HG03039 (cell line): ENCODE measurements around the gene FRMD5.

Experiments
- ATAC-seq: cut with Tn5 transposase; IDR thresholded peaks from one replicate; pipeline ENCODE4 v1.9.1; 2021; ENCODE audit warnings: mild to moderate bottlenecking, moderate library complexity; ENCODE audit not compliant: unreplicated experiment

FRMD5 gene

DNA sequence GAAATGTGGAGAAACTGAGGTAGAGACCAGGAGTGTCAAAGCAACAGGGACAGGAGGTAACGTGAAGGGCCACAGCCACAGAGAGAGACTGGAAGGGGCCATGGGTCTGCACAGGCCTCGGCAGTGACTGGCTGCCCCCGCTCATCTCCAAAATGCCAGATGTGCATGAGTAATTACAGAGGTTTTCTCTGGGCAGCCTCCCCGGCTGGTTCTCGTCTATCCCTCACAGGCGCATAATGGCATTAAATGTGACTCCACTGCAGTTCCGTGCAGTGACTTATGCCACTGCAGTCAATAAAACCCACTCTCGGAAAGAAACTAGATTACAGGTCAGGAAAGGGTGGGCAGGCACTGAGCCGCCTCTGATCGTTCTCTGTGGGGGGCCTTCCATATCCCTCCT is 293.6 kb downstream of the FRMD5 start:
- ATAC-seq, result no peak

DNA sequence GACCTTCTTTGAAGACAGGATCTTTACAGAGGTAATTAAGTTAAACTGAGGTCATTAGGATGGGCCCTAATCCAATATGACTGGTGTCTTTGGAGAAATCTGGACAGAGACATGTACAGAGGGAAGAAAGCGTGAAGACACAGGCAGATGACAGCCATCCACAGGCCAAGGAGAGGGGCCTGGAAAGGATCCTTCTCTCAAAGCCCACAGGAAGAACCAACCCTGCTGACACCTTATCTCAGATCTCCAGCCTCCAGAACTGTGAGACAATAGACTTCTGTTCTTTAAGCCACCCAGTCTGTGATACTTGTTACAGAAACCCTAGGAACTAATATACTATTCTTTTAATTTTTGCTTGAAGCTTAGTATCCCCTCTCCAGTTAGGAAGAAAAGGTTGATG is 294.1 kb downstream of the FRMD5 start:
- no peak for ATAC-seq

DNA sequence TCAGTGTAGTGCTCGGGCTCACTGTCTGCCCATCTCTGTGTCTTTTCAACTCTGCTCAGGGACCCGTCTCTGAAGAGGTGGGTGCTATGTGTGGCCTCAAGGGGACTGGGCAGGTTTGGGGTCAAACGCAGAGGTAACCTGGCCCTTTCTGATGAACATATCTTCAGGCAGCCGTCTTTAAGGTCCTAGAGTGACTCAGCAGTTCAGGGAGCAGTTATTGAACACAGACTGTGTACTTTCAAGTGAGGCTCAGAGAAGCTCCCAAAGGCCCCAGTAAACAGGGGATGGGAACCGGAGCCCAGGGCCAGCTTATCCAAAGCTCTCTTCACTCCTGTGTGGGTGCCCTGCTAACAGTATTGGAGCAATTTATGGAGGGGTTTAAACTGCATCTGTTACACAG is 295.1 kb downstream of the FRMD5 start:
- ATAC-seq, result no peak

DNA sequence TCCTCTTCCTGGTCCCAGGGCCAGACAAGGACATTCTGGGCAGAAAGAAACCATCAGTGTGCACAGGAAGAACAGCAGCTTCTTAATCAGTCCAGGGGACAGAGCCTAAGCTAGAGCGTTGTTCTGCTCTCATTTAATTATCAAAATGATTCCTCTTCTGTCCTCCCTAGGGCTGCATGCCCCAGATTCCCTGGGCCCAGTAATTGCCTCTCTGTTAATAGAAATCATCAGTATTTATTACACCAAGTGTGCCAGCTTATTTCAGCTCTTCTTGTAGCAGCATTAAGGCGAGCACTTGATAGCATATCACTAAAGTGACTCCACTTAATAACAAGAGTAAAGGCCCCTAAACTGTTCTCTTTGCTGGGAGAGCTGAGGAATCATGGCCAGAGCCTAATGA is 296.2 kb downstream of the FRMD5 start:
- ATAC-seq, result no peak

DNA sequence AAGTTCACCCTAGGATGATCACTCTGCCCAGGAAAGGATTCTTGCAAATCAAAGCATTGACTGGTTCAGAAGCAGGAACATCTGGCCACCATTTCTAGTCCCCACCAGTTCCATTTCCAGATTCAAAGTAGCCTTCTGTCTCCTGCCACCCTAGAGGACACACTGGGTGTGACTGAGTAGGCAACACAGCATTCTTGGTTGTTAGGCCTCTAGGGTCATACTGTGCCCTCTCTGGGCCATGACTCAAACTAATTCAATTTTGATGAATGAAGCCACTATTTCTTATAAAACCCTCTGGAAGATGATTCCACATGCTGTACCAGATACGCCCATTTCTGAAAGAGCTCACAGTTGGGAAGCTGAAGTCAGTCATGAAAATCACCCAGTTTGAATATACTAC is 298.5 kb downstream of the FRMD5 start:
- no peak for ATAC-seq

DNA sequence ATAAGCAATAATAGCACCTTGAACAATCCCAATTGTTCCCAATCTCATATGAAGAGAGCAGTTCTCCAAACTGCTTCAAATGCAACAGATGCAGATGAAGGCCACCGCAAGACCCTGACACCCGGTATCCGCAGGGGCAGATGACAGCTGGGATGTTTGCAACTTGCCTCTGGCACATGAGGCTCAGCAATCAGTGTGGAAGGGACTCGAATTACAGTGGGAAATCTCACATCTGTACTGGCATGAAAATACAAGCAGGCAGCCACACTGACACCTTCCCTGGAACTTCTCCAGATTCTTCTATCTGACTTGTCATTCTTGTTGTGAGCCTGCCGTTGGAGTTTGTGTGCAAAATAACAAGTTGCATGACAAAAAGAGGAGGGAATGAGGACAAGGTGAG is 299.5 kb downstream of the FRMD5 start:
- no peak for ATAC-seq

DNA sequence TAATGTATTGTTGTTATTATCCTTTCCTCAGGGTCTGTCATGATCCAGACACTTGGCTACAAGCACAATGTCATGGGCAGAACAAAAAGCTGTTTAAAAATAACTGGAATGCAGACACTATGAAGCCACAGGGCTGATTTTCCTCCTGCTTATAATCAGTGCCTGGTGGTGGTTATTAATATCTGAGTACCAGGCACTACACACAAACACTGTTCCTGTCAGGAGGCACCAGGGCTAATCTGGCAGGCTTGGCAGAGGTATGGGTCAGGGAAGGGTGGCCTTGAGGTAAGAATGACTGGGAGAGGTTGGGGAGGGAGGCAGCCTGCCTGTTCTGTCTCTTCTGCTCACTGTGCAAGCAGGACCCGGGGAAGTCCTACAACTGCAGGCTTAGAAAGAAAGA is 301.1 kb downstream of the FRMD5 start:
- ATAC-seq, result no peak

DNA sequence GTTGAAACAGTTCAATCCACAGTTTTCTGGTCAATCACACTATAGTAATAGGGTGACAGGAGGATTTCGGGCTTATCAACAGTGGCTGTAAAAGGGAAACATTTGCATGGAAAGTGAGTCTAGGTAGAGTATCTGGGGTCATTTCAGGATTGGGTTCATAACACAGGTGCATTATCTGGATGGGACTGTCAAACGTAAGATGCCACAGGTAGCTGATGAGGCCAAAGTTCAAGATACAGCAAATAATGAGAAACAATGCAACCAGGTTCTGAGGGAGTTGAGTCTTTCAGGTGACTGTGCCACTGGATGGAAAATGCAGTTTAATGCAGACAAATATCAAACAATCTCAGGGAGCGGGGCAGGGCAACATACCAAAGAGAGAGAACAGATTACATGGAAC is 306.0 kb downstream of the FRMD5 start:
- no peak for ATAC-seq

DNA sequence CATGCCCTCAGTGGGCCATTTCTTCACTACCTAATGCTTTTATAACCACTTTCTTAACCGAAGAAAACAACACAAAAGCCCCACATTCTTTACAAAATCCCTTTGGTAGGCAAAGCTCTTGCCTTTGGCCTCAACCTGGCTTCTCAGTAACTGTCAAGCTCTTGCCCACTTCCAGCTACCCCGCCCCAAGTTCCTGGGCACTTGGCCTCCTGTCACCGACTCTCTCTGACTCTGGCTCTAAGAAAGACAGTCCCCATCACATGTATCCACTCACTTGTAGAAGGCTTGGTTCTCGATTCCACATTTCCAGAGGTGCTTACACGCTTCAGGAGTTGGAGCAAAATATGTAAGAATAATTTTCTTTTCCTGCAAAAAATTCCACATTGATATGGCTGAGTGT is 307.2 kb downstream of the FRMD5 start:
- no peak for ATAC-seq

DNA sequence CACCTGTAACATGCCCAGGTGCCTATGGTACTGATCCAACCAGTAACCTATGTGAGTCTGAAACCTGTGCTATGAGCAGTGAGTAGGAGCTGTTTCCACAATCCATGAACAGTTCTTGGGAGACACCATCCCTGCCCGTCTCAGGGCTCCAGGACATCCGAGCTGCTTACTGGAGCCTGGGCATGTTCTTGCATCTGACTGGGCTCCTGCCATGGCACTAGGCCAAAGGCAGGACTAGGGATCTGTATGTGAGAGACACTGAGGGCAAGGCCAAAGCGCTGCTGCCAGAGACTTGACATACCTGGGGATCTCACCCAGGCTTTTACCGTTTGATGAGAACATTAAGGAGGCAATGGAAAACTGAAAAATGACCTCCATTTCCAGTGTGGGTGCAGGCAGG is 308.5 kb downstream of the FRMD5 start:
- ATAC-seq, result no peak

DNA sequence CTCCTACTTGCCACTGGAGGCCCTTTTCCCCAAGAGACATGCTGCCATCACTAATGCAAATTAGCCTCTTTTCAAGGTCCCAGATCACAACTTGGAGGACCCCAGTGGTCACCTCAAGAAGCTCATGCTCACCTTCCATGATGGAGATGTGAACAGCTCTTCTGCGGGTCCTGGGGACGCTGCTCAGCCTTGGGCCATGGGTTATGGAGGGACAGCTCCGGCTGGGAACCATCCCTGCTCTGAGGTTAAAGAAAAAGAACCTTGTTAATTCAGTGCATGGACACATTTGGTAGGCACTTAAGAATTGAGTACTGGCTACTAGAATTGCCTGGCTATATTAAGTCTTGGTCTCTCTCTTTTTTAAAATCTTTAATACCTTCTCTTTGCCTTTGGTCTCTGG is 311.5 kb downstream of the FRMD5 start:
- no peak for ATAC-seq

DNA sequence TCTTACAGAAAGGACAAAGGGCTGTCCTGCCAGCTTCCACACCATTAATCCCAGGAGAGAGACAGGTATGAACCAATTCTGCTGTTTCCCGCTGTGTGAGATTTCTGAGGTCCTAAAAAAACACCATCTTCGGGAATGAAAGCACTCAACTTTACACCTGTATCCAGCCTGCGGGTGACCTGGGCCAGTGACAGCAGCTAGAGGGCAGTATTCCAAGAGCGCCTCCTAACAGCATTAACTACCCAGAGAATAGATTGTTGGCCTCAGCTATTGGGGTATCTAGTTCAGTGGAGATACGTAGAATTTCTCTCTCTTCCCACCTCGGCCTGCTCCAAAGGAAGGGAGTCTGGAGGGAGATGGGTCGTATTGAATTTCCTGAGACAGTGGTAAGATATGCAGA is 313.1 kb downstream of the FRMD5 start:
- ATAC-seq, result no peak

DNA sequence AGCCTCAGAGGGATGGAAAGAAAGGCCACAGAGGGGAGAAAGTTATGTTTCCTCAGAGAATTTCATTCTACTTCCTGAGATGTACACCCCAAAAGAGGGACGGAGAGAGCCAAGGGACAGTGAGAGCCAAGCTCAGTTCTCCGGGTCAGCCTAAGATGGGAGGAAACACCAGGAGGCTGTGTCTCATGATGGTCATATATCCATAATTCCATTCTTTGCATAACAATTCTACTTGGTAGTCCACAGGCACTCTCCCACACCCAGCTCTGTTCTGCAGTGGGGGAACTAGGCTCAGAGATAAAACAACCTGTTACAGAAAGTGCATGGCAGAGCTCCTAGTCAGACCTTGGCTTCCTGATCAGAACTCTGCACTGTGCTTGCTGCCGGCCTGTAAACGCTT is 313.8 kb downstream of the FRMD5 start:
- ATAC-seq, result no peak

DNA sequence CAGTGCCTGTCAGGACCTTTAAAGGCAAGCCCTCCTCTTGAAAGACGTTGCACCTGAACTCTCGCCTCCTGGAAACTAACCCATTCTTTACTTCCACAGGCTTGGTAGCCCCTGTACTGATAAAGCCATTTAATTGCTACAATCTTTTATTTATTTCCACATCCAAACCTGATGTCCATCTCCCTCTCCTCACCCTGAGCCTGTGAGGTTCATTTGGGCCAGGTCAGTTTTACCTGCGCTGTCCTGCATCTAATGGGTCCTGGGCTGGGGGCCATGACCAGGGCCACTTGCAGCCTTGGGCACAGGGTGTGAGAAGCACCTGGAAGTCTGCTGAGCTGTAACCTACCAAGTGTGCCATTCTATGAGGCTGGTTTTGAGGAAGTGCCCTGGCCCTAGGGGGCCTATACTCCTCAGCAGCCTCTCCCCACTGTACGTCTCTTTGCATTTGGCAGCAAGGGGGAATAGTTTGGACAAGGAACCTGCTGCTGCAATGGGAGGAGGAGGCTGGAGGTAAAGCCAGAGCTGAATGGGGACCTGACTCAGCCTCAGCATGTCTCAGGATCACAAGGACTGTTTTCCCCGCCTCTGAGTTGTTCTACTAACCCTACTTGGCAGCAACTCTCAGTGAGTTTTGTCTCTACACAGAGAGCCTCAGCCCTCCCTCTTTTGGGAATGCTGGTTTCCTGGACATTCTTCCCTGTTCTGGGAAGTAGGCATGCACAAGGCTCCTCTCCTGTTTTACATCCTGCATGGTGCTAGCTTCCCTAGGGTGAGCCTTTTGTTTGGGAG is 314.5 kb downstream of the FRMD5 start:
- no peak for ATAC-seq

DNA sequence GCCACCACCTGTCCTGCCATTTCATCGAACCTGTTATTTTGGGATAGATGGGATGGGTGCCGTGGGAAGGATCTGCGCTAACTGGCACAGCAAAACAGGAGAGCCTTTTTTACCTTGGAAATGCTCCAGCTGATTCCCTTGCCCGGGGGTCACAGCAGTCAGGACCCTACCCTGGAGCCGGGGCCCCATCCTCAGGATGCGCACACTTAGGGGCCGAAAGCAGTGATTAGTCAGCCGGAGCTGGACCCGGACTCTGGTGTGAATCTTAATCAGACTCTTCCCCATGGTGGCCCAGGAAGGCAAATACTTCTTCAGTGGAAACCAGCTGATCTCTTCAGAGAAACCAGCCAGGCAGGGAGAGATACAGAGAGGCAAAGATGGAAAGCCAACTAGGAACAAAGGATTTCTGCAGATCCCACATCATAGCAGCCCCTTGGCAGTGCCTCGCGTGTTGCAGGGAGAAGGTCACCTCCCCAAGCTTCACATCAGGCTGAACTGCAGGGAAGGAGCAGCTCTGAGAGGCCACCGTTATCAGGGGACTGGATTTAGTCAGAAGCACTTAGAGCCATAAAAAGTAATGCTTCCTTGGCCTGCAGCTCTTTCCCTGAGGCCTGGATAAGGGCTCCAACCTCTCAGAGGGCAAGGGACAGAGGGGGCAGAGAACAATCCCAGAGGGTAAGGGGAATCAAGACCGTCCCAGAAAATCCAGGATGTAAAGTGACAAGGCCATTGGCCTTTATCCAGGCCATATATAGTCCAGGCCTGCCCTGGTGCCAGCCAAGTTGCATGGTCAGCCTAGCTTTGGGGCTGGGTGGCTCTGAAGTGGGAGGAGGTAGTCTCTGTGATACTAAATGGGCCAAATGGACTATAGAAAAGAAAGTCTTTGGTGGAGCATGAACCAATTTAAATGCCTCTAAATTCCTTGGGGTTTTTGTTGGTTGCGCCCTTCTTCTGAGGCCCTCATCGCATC is 315.4 kb downstream of the FRMD5 start:
- ATAC-seq, result no peak

DNA sequence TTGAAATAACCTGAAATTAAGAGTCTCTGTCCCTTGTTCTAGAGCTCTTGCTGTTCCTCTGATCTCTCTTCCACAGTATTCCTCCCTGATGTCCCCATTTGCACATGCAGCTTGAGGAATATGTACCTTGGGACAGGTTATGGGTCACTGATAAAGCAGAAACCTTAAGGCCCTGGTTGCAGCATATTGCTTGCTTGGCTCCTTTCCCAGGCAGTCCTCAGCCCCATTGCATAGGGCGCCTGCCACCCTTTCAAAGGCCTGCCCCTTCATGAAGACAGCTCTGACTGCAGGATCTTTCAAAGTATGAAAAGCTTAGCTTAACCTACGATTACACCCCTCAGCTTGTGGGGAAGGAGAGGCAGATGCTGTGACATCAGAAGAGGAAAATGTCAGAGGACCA is 316.6 kb downstream of the FRMD5 start:
- ATAC-seq, result no peak

DNA sequence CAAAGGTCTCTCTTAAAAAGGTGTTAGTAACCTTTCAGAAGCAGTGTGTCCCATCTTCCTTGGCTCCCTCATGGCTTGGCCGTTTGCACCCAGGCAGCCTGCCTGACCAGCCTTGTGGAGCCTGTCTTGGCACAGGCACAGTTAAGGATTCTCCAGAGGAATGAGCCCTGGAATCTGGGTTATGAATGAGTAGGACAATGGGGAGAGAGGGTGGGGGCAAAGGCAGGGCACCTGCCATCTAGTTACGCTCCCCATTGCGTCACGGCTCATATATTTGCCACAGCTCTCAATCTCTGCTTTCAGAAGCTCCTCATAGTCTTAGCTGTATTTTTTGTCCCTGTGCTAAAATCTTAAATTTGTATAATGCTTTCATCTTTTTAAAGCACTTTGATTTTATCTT is 317.7 kb downstream of the FRMD5 start:
- ATAC-seq, result no peak

DNA sequence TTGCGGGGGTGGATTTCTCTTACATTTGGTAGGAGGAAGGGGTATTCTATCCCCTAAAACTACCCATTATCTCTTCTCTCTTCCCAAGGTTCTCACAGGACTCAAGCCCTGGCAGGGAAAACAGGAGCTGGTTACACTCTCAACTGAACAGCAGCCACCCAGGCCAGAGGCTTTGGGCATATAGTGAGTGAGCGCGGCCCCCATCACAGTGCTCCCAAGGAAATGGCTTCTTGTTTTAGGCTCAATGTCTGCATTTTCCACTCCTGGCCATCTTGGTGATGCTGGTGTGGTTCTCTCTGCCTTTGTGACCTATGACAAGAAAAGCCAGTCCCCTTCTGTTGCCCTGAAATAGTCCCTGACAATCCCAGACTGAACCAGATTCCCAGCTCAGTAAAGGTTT is 318.2 kb downstream of the FRMD5 start:
- ATAC-seq, result no peak

DNA sequence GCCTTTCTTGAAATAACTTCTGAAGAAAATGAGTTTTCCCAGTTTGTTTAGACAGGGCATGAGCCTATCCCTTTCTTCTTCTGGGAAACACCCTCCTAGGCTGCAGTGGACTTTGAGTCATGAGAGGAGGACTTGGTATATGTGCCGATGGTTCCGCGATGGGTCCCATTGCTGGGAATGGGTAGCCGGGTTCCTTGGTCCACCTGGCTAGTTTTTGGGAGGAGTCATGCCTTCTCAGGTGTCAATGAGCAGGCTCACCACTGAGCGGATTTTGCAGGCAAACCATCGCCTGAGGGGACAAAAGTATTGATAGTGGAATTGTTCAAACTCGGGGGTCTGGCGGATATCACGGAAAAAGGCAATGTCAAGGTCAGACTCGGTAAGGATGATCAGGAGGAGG is 321.4 kb downstream of the FRMD5 start:
- no peak for ATAC-seq

DNA sequence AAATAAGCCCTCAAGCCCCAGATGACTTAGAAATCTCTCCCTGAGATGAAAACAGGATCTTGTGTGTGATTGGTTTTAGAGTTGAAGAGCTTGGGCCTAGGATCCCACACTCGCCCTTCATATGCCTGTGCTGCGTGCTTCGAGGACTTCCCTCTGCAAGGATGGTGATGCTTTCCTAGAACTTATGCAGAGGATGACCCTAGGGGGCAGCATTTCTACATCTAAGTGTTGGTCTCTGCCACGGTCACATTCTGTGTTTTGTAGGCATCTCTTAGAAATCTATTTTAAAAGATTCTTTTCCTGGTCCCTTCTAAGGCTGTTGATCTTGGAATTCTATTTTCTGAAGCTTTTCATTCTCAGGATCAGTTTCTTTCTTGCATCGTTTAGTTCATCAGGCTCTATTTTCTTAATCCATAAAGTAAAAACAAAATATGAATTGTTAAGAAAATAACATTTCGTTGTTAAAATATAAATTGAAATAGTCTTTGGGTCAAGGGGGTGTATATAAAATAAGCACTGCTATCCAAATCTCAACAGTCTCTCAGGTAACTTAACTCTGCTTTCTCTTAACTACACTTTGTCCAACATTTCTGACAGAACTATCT is 322.6 kb downstream of the FRMD5 start:
- ATAC-seq, result no peak

DNA sequence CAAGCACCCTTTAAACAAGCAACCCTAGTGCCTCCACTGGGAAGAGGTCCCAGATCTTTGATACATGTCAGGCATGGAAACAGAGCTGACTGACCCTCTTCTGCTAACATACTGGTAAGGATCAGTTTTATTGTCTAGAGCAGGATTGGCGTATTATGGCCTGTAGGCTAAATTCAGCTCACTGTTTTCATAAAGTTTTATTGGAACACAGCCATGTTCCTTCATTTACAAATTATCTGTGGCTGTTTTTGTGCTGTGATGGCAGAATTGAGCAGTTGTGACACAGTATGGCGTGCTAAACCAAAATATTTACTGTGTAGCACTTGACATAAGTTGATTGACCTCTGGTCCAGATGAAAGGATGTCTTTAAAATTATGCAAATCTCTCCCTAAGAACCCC is 323.2 kb downstream of the FRMD5 start:
- no peak for ATAC-seq

DNA sequence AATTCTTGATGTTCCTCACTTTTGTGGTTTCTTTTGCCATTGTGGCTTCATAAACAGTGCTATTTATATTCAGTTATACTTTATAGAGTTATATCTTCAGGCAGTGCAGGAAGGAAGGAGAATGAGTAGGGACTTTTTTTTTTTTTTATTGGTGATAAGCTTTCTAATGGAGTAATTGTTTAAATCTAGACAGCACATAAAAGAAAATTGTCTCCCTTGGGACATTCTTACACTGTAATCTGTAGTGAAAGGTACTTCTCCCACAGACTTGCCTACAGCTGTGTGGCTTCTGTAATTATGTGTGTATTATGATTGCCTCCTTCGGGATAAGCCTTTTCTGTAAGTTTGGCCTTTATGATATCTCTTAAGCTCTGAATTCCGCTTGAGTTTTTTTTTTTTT is 326.7 kb downstream of the FRMD5 start:
- no peak for ATAC-seq
